SHP77 (cell line): ENCODE measurements around the gene XYLT1.

ENCODE experiments used
- DNase-seq, 2 experiments: peaks; one replicate each; lab custom pipeline; 2025; lab: John Stamatoyannopoulos, UW

XYLT1 gene

GRCh38 chr16:17331991-17332390 lies 138.8 kb downstream of the XYLT1 start:
- DNase-seq = no peak

GRCh38 chr16:17331071-17331607 lies 139.6 kb downstream of the XYLT1 start:
- no peak for DNase-seq

GRCh38 chr16:17330044-17330443 lies 140.7 kb downstream of the XYLT1 start:
- DNase-seq = no peak

- DNase-seq = no peak
Observed at GRCh38 chr16:17329391-17329790, 141.4 kb downstream of the XYLT1 start.

- no peak for DNase-seq
Observed at GRCh38 chr16:17328932-17329331, 141.8 kb downstream of the XYLT1 start.

DNA sequence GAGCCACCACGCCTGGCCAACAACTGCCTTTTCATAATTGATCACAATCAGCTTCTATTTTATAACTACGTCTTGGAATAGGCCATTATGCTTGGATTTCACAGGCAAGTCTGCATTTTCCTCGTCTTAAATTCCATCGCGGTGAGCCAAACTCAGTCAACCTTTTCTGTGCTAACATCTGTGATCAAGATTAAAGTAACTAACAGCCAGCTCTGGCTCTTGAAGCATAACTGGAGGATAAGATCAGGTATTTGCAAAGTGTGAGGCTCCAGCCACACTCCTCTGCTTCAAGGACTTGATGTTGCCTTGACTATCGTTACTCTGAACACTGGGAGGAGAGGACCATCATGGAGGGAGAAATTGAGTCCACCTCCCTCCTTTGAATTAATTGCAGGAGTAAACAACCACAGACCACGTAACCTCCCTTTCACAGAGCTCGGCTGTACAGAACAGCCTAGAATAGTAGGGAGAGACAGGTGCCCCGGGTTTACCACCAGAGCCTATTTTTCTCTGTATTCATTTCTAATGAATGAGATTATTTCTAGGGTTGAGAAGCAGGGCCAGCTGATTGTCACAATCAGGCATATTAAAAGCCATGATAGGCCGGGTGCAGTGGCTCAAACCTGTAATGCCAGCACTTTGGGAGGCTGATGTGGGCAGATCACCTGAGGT lies 143.0 kb downstream of the XYLT1 start:
- DNase-seq = no peak

GRCh38 chr16:17325476-17326143 lies 145.2 kb downstream of the XYLT1 start:
- no peak for DNase-seq

DNA sequence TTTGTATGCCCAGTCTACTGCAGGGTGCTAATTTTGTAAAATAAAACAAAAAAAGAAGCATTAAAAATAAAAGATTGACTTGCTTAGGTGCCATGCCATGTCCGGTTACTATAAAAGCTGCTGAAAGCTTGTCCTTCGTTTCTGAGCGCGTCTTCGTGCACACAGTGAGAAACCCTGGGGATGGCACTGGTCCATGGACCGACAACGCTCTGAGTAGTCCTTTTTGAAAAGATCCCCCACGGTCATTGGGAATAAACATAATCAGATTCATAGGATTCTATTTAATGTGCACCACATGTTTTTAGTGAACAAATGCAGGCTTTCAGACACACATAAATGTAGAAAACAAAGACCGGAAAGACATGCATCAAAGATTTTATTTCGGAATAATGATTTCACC lies 146.3 kb downstream of the XYLT1 start:
- DNase-seq = no peak

DNA sequence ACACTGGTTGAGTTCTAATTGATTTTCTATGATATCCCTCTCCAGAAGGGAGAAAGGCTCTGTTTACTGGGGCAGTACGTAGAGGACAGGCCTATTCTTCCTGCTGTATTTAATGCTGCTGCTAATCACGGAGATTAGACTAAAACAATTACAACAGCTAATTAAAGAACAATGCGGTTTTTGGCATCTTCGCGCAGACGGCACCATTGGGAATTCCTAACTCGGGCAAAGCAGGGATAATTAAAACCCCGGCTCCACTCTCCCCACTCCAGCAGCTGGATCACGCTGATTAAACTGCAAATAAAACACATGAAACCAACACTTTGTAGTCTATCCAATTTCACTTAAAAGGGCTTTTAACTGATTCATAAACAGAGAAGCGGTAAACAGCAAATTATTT lies 147.6 kb downstream of the XYLT1 start:
- DNase-seq = no peak

DNA sequence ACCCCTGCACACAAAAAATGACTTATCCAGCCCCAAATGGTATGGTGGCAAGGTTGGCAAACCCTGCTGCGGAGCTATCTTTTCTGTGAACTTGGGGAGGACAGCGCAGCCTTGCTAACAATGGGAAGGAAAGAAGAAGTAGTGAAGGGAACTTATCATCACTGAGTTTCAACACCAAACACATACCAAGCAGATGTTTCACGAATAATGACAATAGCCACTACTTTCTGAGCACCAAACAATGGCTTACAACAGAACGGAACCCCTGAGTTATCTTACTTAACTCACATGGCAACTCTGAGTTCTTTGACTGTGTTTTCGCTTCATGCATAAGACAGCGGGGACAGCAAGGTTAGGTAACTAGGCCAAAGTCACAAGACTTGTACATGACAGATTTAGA lies 148.9 kb downstream of the XYLT1 start:
- no peak for DNase-seq

GRCh38 chr16:17320009-17320408 lies 150.8 kb downstream of the XYLT1 start:
- no peak for DNase-seq

GRCh38 chr16:17318238-17318637 lies 152.5 kb downstream of the XYLT1 start:
- no peak for DNase-seq

- DNase-seq = no peak
Observed at GRCh38 chr16:17316005-17316404, 154.8 kb downstream of the XYLT1 start.

- no peak for DNase-seq
Observed at GRCh38 chr16:17313793-17314547, 156.8 kb downstream of the XYLT1 start.

DNA sequence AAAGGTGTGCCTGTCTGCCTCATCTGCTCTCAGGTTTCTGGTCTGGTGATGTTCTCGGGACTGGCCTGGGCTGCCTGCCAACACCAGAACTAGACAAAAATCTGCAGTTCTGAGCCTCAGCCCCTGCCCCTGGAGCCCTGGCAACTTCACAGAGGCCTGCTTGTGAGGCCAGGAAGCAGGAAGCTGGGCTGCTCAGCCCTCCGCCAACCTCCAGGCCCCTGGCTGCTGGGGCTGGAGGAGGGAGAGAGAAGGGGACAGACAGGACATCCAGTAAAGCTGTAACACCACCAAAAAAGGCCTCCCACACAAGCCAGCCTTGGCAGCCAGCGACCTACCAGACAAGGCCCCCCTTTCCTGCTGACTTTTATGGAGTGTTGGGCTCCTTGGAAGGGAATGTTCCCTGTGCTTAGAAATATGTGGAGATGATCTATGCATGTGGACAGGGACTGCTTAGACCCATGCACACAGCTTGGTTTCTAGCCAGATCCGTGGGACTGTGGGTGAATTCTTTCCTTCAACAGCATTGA lies 157.6 kb downstream of the XYLT1 start:
- no peak for DNase-seq

DNA sequence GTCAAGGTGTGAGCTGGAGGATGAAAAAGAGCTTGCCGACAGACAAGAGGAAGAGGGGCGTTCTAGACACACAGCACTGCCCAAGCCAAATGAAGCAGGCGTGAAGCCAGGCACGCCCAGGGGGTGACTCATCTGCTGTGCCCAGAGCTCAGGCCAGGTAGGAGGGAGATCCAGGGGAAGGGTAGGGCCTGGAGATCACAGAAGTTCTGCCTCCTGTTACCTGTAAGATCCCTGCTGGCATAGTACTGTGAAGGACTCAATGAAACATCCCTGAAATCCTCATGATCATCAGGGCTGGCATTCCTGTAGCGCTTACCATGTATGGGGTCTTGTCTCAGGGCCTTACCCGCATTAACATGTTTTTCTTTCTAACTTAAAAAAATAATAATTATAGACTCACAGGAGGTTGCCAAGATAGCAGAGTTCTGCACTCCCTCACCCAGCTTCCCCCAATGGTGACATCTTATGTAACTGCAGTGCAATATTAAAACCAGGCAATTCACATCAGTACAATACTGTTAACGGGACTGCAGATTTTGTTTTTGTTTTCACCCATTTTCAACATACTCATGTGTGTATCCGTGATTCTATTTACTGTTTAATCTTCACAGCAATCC lies 158.6 kb downstream of the XYLT1 start:
- no peak for DNase-seq

DNA sequence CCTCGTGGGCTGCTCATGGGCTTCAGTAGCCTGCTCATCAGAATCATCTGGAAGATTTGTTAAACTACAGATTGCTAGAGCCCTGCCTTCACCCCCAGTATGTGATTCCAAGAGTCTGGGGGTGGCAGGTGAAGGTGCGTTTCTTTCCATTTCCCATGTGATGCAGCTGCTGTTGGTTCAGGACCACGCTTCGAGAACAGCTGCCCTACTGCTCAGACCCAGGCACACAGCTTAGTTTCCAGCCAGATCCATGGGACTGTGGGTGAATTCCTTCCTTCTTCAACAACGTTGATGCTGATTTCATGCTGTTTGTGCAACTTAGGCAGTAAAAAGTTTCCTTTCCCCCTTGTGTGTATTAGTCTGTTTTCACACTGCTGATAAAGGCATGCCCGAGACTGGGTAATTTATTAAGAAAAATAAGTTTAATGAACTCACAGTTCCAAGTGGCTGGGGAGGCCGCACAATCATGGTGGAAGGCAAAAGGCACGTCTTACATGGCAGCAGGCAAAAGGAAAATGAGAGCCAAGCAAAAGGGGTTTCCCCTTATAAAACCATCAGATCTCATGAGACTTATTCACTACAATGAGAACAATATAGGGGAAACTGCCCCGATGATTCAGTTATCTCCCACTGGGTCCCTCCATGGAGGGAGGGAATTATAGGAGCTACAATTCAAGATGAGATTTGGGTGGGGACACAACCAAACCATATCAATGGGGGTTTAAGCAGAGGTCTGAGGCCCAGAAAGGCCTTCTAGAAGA lies 159.2 kb downstream of the XYLT1 start:
- no peak for DNase-seq

- no peak for DNase-seq
Observed at GRCh38 chr16:17309510-17309909, 161.2 kb downstream of the XYLT1 start.

- DNase-seq = no peak
Observed at GRCh38 chr16:17308186-17308585, 162.6 kb downstream of the XYLT1 start.

DNA sequence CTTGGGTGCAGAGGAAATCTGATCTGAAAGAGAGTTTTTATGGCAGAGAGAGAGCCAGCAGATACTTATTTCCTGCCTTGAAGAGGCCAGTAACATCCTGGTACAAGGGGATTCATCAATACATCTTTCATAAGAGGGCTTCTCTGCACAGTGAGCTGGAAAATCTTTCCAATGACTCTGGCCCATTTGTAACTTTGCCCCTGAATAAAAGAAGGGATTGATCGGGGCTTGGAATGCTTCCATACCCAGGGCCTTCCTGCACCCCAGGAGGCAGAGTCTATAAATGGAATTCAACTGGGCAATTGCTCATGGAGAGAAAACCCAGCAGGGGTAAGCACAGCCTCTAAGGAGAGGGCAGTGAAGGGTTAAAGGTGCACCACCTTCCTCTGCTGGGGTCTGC lies 163.3 kb downstream of the XYLT1 start:
- no peak for DNase-seq

GRCh38 chr16:17306745-17307144 lies 164.0 kb downstream of the XYLT1 start:
- DNase-seq = no peak
